Measurements from ENCODE around the gene ANKMY1.

- TF ChIP-seq CTCF (IDR thresholded peaks at IDR 0.05 in 8 of 11, conservative IDR thresholded peaks at IDR 0.05 in 3 of 11) (no peak), POLR2A (IDR thresholded peaks at IDR 0.05) (no peak)
Measured at GRCh38 chr2:240465268-240465764, 92.5 kb downstream of the ANKMY1 start.

Measured in spleen (tissue), 7 donors.